GM18519 (cell line): ENCODE results near the gene CAPN10.

Source experiments
- ATAC-seq: cut with Tn5 transposase; IDR thresholded peaks from one replicate; pipeline ENCODE4 v1.9.1; 2021; ENCODE audit warnings: mild to moderate bottlenecking, moderate library complexity; ENCODE audit not compliant: unreplicated experiment, low FRiP score

CAPN10 gene

GRCh38 chr2:240563951-240564560 is 22.5 kb upstream of the CAPN10 start:
- ATAC-seq = no peak

DNA sequence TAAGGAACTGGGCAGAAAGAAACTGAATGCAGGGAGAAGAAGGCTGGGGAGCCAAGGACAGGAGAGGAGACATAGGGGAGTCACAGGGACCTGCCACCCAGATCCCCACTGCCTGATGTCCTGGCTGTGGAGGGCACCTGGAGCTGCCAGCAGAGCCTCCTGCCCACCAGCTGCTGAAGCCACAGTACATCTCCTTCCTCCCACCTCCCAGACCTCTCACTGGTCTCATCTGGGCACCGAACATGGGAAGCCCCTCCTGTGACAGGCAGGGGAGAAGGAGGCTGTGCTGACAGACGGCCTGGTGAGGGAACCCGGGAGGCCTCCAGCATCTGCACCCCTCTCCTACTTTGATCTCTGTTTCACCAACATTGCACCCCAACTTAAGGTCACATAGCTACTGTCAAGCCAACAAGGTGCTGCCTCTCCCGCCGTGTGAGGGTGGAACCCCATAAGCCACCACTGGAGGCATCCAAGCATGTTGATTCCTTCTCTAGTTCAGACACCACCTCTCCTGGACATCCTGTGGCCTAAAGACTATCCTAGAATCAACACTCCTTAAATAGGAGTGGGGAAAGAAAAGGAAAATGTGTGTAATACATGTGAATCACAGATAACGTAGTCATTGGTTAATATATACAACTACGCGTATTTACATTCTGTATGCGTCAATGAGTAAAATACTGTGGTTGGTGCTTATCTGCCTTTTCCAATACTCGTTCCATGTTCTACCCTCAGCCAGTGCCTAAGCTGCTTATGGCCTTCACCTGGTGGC is 21.8 kb upstream of the CAPN10 start:
- no peak for ATAC-seq

DNA sequence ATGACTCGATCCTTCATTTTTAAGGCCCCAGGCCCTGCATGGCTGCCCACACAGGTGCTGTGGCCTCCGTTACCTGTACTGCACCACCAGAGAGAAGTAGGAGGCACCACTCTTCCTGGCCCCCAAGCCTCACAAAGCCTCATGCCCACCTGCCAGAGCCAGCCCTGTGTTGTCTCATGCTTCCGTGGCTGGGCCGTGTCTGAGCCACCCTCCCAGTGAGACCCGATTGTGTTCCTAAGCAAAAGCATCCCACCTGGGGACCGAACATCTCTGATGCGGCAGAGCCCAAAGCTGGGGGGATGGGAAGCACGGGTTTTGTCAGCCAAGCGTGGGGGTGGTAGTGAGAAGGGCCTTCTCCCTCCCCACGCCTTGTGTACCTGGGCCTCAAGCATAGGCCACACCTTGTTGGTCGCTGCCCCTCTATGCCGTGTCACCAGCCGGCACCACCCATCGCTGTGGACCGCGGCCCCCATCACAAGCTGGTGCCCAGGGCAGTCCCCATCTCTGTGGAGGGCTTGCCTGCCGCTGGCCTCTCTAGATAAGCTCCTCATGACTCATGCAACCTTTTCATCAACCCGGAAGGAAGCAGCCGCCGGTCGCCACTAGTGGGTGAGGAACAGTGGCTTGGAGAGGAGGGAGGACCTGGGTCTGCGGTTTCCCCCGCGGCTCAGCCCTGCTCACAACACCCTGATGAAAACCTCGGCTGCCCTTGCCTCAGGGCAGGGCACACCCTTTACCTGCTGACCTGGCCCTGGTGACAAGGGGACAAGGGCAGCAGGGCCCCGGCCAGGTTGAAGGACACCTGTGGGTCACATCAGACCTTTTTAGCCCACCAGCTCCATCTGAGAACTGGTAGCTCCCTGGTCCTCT is 21.0 kb upstream of the CAPN10 start:
- peak; percentile 18 for ATAC-seq

- peak; percentile 32 for ATAC-seq
Measured at GRCh38 chr2:240566203-240567136, 20.1 kb upstream of the CAPN10 start.

DNA sequence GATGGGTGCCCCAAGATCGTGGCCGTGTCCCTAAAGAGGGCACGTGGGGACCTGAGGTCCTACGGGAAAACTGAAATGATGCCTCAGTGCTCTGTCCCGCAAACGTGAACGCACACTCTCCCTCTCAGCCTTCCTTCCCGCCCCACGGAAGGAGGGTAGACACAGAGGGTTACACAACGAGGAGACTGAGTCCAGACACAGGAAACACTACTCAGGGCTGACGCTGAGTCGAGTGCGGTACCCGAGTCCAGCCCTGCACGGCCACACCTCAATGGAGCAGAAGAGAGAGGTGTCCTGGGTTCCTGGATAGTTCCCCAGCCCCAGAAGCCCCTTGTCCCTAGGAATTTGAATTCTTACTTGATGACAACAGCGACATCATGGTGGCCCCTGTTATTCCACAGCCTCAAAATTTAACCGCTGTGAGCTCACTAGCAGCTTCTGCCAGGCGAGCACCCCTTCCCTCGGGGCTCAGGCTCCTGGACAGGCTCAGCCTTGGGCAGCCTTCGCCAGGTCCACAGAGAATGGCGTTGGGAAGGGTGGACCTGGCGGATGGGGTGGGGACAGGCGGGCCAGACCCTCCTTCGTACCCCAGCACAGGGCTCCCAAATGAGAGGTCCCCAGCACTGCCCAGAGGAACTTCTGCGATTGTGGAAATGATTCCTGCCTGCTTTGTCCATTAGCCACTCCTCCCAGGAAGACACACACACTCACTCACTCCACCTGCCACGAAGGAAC is 19.2 kb upstream of the CAPN10 start:
- ATAC-seq = no peak

- peak; percentile 25 for ATAC-seq
Measured at GRCh38 chr2:240567872-240568677, 18.5 kb upstream of the CAPN10 start, which contains the start of gene RNPEPL1. Gene RNPEPL1 (plus strand): TSS chr2:240568484. CDS start chr2:240568587, 103 bp downstream.

DNA sequence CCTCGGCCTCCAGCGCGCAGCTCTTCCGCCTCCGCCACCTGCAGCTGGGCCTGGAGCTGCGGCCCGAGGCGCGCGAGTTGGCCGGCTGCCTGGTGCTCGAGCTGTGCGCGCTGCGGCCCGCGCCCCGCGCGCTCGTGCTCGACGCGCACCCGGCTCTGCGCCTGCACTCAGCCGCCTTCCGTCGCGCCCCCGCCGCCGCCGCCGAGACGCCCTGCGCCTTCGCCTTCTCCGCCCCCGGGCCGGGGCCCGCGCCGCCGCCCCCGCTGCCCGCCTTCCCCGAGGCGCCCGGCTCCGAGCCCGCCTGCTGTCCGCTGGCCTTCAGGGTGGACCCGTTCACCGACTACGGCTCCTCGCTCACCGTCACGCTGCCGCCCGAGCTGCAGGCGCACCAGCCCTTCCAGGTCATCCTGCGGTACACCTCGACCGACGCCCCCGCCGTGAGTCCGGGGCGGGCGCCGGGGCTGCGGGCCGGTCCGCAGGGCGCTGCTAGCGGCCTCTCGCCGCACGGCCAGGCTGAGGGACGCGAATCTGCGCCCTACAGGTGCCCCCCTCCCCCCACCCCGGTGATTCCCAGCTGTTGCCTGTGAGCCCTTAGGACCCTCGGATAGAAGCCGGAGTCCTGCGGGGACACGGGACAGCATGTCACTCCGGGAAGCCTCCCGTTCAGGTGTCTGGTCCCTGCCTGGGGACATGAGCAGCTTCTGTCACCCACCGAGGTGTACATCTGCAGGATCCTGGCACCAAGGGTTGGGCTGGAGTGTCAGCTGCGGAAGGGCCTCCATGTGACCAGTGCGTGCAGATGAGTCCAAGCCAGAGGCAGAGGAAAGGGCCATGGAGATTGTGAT is 17.6 kb upstream of the CAPN10 start:
- ATAC-seq = peak; percentile 19

DNA sequence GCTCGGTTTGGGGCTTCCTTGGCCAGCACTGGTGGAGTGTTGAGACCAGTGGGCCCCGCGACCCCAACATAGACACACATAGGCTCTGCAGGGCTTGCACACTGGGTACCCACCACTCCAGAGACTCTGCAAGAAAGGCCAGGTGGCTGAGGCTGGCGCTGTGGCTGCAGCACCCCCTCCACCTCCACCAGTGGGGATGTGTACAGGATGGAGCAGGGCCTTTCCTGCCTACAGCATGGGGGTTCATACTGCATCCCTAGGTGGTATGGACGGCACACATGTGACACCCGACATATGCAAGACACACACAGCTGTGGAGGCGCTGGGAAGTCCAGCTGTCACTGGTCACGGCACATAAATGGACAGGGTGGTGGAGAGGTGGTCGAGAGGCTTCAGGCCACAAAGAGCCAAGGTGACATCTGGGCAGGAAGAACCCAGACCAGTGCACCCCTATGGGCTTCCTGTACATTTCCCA is 17.0 kb upstream of the CAPN10 start:
- no peak for ATAC-seq

DNA sequence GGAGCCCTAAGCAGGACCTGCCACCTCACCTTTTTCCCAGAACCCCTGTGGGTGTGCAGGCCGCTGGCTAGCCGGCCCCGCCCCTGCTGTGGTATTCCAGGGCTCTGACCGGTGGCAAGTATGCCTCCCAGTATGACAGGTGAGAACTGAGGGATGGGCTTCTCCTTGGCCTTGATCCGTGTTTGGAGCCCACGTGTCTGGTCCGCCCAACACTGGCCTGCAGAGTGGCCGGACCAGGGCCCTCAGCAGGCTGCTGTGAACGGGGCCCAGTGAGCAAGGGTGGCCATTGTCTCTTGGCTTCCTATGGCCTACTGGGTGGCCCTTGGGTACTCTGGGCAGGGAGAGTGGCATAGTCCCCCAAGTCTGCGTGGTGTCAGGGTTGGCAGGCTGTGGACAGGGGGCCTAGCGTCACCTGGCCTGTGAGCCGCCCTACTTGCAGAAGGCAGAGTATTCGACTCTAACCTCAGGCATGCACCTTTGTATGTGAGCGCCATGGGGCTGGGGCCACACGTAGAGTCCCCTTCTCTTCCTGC is 16.5 kb upstream of the CAPN10 start:
- no peak for ATAC-seq

- no peak for ATAC-seq
Measured at GRCh38 chr2:240570531-240571313, 15.8 kb upstream of the CAPN10 start.

GRCh38 chr2:240571314-240571973 is 15.1 kb upstream of the CAPN10 start:
- no peak for ATAC-seq

DNA sequence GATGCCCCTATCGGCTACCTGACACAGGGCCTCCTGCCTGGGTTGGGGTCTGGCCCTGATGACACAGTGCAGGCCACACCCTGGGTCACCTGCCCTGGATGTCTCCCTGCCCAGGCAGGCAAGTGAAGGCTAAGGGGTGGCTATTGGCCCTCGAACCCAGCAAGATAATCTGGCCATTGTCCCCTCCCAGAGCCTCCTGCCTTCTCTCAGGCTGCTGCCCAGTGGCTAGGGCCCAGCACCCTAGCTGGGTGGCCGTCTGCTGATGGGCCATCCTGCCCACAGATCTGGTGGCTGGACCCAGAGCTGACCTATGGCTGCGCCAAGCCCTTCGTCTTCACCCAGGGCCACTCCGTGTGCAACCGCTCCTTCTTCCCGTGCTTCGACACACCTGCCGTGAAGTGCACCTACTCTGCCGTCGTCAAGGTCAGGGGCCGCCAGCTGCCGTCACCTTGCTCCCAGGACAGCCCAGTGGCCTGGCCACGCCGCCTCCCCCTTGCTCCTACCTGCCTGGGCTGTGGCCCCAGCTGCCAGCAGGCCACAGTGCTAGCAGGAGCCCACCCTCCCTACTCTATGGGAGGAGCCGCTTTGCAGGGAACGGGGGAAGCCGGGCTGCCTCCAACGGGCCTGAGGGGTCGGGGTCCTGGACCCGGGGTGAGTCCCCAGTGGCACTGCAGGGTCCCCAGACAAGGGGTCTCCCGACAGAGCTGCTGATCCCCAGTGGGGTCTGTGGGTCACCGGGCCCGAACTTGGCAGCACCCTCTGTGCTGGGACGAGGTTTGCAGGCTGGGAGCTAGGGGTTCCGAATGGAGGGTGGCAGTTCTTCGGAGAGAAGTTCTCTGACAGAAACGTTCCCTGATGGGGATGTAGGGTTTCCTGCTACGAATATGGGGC is 14.1 kb upstream of the CAPN10 start:
- ATAC-seq = no peak

GRCh38 chr2:240573071-240573515 is 13.4 kb upstream of the CAPN10 start:
- ATAC-seq = no peak

GRCh38 chr2:240573516-240574385 is 12.8 kb upstream of the CAPN10 start:
- ATAC-seq = no peak
